A549 (cell line): ENCODE measurements around the gene EIF4B. TPM values are rescaled to one million over a fixed set of nuclear protein-coding genes. Genes with fewer than 3 reads are reported as not detected.

ENCODE experiments used
- ATAC-seq, 2 experiments: fragments of 200-7000 bp in 1 of 2; fragments of >200 bp in 1 of 2; cut with Nextera tagmentation in 1 of 2; cut with Tn5 transposase in 1 of 2; 3 replicates each; pipeline versions ENCODE4 v1.8.0 to v1.9.1; 2018 to 2020; ENCODE audit warnings: mild to moderate bottlenecking in 1 of 2, moderate library complexity in 1 of 2
- CTCF ChIA-PET: fragments of 300-600 bp; sonication (Branson Sonifier 250); formaldehyde crosslinking; extraction: SDS; loops from one replicate; lab custom pipeline; 2021; ENCODE audit warnings: antibody characterized with exemption, inconsistent platforms; lab: Yijun Ruan, JAX
- POLR2A ChIA-PET: fragments of 350-600 bp; formaldehyde crosslinking; extraction: SDS; loops from one replicate; lab custom pipeline; 2021; ENCODE audit warnings: antibody characterized with exemption, inconsistent platforms; lab: Yijun Ruan, JAX
- DNase-seq, 2 experiments: peaks; one replicate each; pipeline versions ENCODE4 v3.0.0 to v3.0.0-alpha.2; 2011 to 2016; ENCODE audit warnings: low read depth in 1 of 2, low spot score in 1 of 2
- FAIRE-seq: peaks from 2 replicates; lab custom pipeline; 2011; peaks lifted over from hg19 to GRCh38; lab: Jason Lieb, UNC
- H3K27ac ChIP-seq, 2 experiments: fragments of >200 bp; sonication (Bioruptor Twin); formaldehyde crosslinking; 3 replicates each; pipeline ENCODE4 v1.5.1; 2016 to 2017
- H3K4me1 ChIP-seq: fragments of >200 bp; sonication (Bioruptor Twin); formaldehyde crosslinking; 3 replicates; pipeline ENCODE4 v1.6.1; 2016
- H3K4me2 ChIP-seq: fragments of >200 bp; sonication (Bioruptor Twin); formaldehyde crosslinking; 3 replicates; pipeline ENCODE4 v1.6.1; 2016
- H3K4me3 ChIP-seq: fragments of >200 bp; sonication (Bioruptor Twin); formaldehyde crosslinking; 3 replicates; pipeline ENCODE4 v1.5.1; 2016
- H3K9me3 ChIP-seq: fragments of >200 bp; sonication (Bioruptor Twin); formaldehyde crosslinking; 3 replicates; pipeline ENCODE4 v1.6.1; 2016
- CBX2 ChIP-seq: fragments of 200-600 bp; sonication (generic); IDR thresholded peaks from 2 replicates; pipeline ENCODE4 v1.6.1; 2016; ENCODE audit warnings: low read depth, mild to moderate bottlenecking, borderline replicate concordance
- CBX8 ChIP-seq: fragments of 200-600 bp; sonication (generic); IDR thresholded peaks from 2 replicates; pipeline ENCODE4 v1.6.1; 2016
- EHF ChIP-seq: fragments of 250-450 bp; sonication (Bioruptor Pico); IDR thresholded peaks from 2 replicates; pipeline ENCODE4 v1.5.0; 2020; ENCODE audit warnings: mild to moderate bottlenecking
- EHMT2 ChIP-seq: fragments of 200-600 bp; sonication (generic); IDR thresholded peaks from 2 replicates; pipeline ENCODE4 v1.6.1; 2016; ENCODE audit warnings: antibody characterized with exemption, low read depth, mild to moderate bottlenecking, moderate library complexity
- EP300 ChIP-seq, 2 experiments: fragments of >200 bp; sonication (Bioruptor Twin); formaldehyde crosslinking; IDR thresholded peaks; 2 replicates in 1 of 2; 3 replicates in 1 of 2; pipeline ENCODE4 v1.6.1; 2016 to 2017
- ESRRA ChIP-seq: fragments of 150-350 bp; IDR thresholded peaks from 2 replicates; pipeline ENCODE4 v1.6.1; 2014; ENCODE audit warnings: mild to moderate bottlenecking, low read length, borderline replicate concordance
- FOSB ChIP-seq: fragments of 250-450 bp; sonication (Bioruptor Pico); IDR thresholded peaks from 2 replicates; pipeline ENCODE4 v1.5.0; 2020; ENCODE audit warnings: mild to moderate bottlenecking, moderate library complexity
- FOSL2 ChIP-seq, 2 experiments: fragments of 450-650 bp in 1 of 2; fragments of >200 bp in 1 of 2; sonication (Bioruptor Twin) in 1 of 2; formaldehyde crosslinking; IDR thresholded peaks; 2 replicates each; pipeline versions ENCODE4 v1.5.0 to v1.6.1; 2016 to 2020; ENCODE audit warnings: mild to moderate bottlenecking in 1 of 2, moderate library complexity in 1 of 2
- FOXS1 ChIP-seq: fragments of 250-450 bp; sonication (Bioruptor Pico); IDR thresholded peaks from 2 replicates; pipeline ENCODE4 v1.5.0; 2020; ENCODE audit warnings: mild to moderate bottlenecking, moderate library complexity
- HEYL ChIP-seq: fragments of 250-450 bp; sonication (Bioruptor Pico); IDR thresholded peaks from 2 replicates; pipeline ENCODE4 v1.8.0; 2021; ENCODE audit warnings: mild to moderate bottlenecking, moderate library complexity
- JUN ChIP-seq, 2 experiments: fragments of >200 bp; sonication (Bioruptor Twin); formaldehyde crosslinking; IDR thresholded peaks; 2 replicates in 1 of 2; 3 replicates in 1 of 2; pipeline ENCODE4 v1.6.1; 2016 to 2017
- JUNB ChIP-seq: fragments of >200 bp; sonication (Bioruptor Twin); formaldehyde crosslinking; IDR thresholded peaks from 2 replicates; pipeline ENCODE4 v1.6.1; 2016
- KDM1A ChIP-seq: fragments of 200-600 bp; sonication (generic); IDR thresholded peaks from 2 replicates; pipeline ENCODE4 v1.6.1; 2016; ENCODE audit warnings: low read depth, mild to moderate bottlenecking
- KDM5A ChIP-seq: fragments of 200-600 bp; sonication (generic); IDR thresholded peaks from 2 replicates; pipeline ENCODE4 v1.6.1; 2016; ENCODE audit warnings: antibody characterized with exemption, mild to moderate bottlenecking
- MYC ChIP-seq: IDR thresholded peaks from 2 replicates; pipeline ENCODE4 v1.6.1; 2012; ENCODE audit warnings: mild to moderate bottlenecking, inconsistent platforms, low read length, improper control_type of control experiment, borderline replicate concordance
- POLR2AphosphoS2 ChIP-seq: conservative IDR thresholded peaks from 2 replicates; pipeline ENCODE4 v1.6.1; 2012; ENCODE audit warnings: low read length, improper control_type of control experiment, inconsistent platforms
- RARB ChIP-seq: fragments of 250-450 bp; sonication (Bioruptor Pico); IDR thresholded peaks from 2 replicates; pipeline ENCODE4 v1.8.0; 2021; ENCODE audit warnings: mild to moderate bottlenecking, moderate library complexity
- RCOR1 ChIP-seq: fragments of 150-350 bp; IDR thresholded peaks from 2 replicates; pipeline ENCODE4 v1.6.1; 2014; ENCODE audit warnings: antibody characterized with exemption, low read length, low read depth
- RNF2 ChIP-seq: fragments of 200-600 bp; sonication (generic); IDR thresholded peaks from 2 replicates; pipeline ENCODE4 v1.6.1; 2016; ENCODE audit warnings: low read depth, mild to moderate bottlenecking, antibody characterized with exemption, moderate library complexity, borderline replicate concordance
- SMC3 ChIP-seq: fragments of >200 bp; sonication (Bioruptor Twin); formaldehyde crosslinking; IDR thresholded peaks from 3 replicates; pipeline ENCODE4 v1.6.1; 2018; ENCODE audit warnings: inconsistent platforms
- TP53 ChIP-seq: fragments of 250-450 bp; sonication (Bioruptor Pico); IDR thresholded peaks from 2 replicates; pipeline ENCODE4 v1.5.0; 2021; ENCODE audit warnings: mild to moderate bottlenecking, moderate library complexity
- ZFP36 ChIP-seq: fragments of 450-650 bp; IDR thresholded peaks from 2 replicates; pipeline ENCODE4 v1.6.1; 2014; ENCODE audit warnings: borderline replicate concordance; ENCODE audit not compliant: partially characterized antibody
- WGBS: methylation state at CpG from one replicate; pipeline ENCODE4 v1.1.6; 2017; ENCODE audit errors: missing lambda C conversion rate; 5-methylcytosine and 5-hydroxymethylcytosine counted together
- polyA plus RNA-seq, 4 experiments: library from polyadenylated mRNA; depleted of rRNA in 3 of 4; stranded (reverse); fragments of >200 nt; fragmentation: RNase III in 1 of 4; extraction: RNeasy Plus Mini Kit Qiagen cat#74134 plus additional on column Dnase treatment in 1 of 4; gene quantifications; 2 replicates in 3 of 4; 3 replicates in 1 of 4; pipeline ENCODE4 v1.2.3, GENCODE V29; 2011 to 2017
- TF ChIP-seq, protein P1 (sequence below): fragments of >200 bp; sonication (Bioruptor Twin); formaldehyde crosslinking; IDR thresholded peaks from 2 replicates; pipeline ENCODE4 v1.6.1; 2016
- TF ChIP-seq, protein P2 (sequence below): IDR thresholded peaks from 2 replicates; pipeline ENCODE4 v1.6.1; 2012; ENCODE audit warnings: low read depth, borderline replicate concordance
- TF ChIP-seq, protein P3 (sequence below): fragments of >200 bp; sonication (Bioruptor Twin); formaldehyde crosslinking; IDR thresholded peaks from 3 replicates; pipeline ENCODE4 v1.5.1; 2016

EIF4B gene
- polyA plus RNA-seq, 2 of the 4 experiments (the other 2 are of a cell fraction) = 377 to 650 TPM

DNA sequence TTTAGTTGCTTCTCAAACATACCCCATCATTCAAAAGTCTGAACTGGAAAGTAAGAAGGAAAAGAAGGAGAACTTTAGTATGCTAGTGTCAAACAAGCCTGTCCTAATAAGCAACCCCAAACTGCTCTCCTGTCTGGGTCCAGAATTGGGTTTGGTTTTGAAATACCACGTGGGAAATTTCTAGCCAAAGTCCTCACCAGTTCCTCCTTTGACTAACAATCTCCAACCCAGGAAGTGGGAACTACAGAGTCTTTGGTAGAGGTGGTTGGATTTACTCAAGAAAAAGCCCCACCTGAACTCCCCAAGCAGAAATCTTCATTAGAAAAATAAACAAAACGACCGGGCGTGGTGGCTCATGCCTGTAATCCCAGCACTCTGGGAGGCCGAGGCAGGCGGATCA, 17.4 kb upstream of the EIF4B start:
- 76% methylated on average over 6 of the region's 6 CpGs for WGBS
- Histone ChIP-seq H3K27ac (peak overlapping the region; percentile 4 to 93; a peak in 3 of 6 replicates), H3K4me2 (no peak overlapping the region), H3K4me1 (peaks cover 41% of the 10 kb centered on the region), H3K9me3 (no peaks in the 10 kb centered on the region), H3K4me3 (no peak overlapping the region)
- TF ChIP-seq, protein P1, sequence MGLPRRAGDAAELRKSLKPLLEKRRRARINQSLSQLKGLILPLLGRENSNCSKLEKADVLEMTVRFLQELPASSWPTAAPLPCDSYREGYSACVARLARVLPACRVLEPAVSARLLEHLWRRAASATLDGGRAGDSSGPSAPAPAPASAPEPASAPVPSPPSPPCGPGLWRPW = no peak
- TF ChIP-seq RARB (CRISPR knock-in tag) (no peak), FOSB (CRISPR knock-in tag) (no peak), ESRRA (no peak), MYC (no peak), RNF2 (no peak), KDM1A (no peak), EHMT2 (no peak), FOSL2 (IDR thresholded peaks at IDR 0.05) (no peak), FOSL2 (CRISPR knock-in tag; IDR thresholded peaks at IDR 0.05) (no peak), HEYL (CRISPR knock-in tag) (no peak), RCOR1 (no peak), ZFP36 (no peak)
- DNase-seq = no peak
- POLR2A ChIA-PET = interaction anchor here (0.6 kb wide), 1 partner anchor 17 kb away, joined by 4 read pairs; no protein-coding TSS in a partner anchor
- CTCF ChIA-PET = interaction anchor here (0.8 to 44.4 kb wide), 3 partner anchors 8 to 118 kb away, joined by 4 to 1736 read pairs (median 125); no protein-coding TSS in a partner anchor
- FAIRE-seq = no peak
- no peak for ATAC-seq

DNA sequence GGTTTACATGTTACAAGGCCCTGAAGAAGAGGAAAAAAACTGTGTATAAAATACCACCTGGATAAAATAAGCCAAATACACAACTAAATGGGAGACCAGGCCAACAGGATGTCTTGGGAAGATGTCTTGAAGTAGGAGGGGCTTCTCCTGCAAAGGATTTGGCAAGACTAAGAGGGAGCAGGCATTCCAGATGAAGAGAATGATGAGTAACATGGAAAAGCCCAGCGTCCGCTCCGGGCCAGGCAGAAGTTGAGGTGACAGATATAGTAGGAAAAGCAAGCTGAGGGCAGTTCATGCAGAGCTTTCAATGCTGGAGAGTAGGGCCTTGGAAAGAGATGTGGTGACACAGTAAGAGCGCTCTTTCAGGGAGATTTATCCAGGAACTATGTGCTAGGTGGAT, 16.1 kb upstream of the EIF4B start:
- DNase-seq = peak in 1 of 2 experiments; percentile 54
- ChIA-PET CTCF (interaction anchor here (1.3 to 44.4 kb wide), 3 partner anchors 9 to 851 kb away, joined by 3 to 1736 read pairs (median 125); no protein-coding TSS in a partner anchor), POLR2A (interaction anchor here (0.9 kb wide), 1 partner anchor 16 kb away, joined by 3 read pairs; the partner anchor contains the start of gene EIF4B)
- no peaks in the 10 kb centered on the region for H3K9me3 ChIP-seq
- no peak for TF ChIP-seq JUN (IDR thresholded peaks at IDR 0.05)
- no peak for TF ChIP-seq CBX2
- TF ChIP-seq CBX8 = no peak
- TF ChIP-seq SMC3 = no peak
- TF ChIP-seq, protein P2, sequence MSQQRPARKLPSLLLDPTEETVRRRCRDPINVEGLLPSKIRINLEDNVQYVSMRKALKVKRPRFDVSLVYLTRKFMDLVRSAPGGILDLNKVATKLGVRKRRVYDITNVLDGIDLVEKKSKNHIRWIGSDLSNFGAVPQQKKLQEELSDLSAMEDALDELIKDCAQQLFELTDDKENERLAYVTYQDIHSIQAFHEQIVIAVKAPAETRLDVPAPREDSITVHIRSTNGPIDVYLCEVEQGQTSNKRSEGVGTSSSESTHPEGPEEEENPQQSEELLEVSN = no peak
- no peak for TF ChIP-seq FOXS1
- TF ChIP-seq EP300 (IDR thresholded peaks at IDR 0.05) = no peak
- TF ChIP-seq, protein P3, sequence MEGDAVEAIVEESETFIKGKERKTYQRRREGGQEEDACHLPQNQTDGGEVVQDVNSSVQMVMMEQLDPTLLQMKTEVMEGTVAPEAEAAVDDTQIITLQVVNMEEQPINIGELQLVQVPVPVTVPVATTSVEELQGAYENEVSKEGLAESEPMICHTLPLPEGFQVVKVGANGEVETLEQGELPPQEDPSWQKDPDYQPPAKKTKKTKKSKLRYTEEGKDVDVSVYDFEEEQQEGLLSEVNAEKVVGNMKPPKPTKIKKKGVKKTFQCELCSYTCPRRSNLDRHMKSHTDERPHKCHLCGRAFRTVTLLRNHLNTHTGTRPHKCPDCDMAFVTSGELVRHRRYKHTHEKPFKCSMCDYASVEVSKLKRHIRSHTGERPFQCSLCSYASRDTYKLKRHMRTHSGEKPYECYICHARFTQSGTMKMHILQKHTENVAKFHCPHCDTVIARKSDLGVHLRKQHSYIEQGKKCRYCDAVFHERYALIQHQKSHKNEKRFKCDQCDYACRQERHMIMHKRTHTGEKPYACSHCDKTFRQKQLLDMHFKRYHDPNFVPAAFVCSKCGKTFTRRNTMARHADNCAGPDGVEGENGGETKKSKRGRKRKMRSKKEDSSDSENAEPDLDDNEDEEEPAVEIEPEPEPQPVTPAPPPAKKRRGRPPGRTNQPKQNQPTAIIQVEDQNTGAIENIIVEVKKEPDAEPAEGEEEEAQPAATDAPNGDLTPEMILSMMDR = no peak
- no peak for TF ChIP-seq EHMT2
- TF ChIP-seq KDM5A = no peak
- no peak for TF ChIP-seq JUNB
- TF ChIP-seq MYC = no peak
- TF ChIP-seq TP53 (CRISPR knock-in tag) = no peak
- TF ChIP-seq EHF (CRISPR knock-in tag) = no peak
- TF ChIP-seq, protein P1 = no peak
- no peak for TF ChIP-seq POLR2AphosphoS2
- TF ChIP-seq KDM1A = no peak
- peak; percentile 40 to 43; a peak in 4 of 6 replicates for ATAC-seq
- FAIRE-seq = no peak
- WGBS = 50% methylated on average over 4 of the region's 4 CpGs
- peaks cover 48% of the 10 kb centered on the region for H3K4me1 ChIP-seq
- peak overlapping the region; percentile 19 to 93; a peak in 4 of 6 replicates for H3K27ac ChIP-seq
- H3K4me3 ChIP-seq = no peak overlapping the region
- H3K4me2 ChIP-seq = no peak overlapping the region
